Nephron (organoid): ENCODE measurements around the gene MEMO1.

Source experiments
- H3K27ac Mint-ChIP-seq, 3 experiments: 2 replicates each; pipeline ENCODE4 v1.8.0; 2020; ENCODE audit warnings: mixed read lengths in 3 of 3, mild to moderate bottlenecking in 2 of 3, moderate library complexity in 1 of 3
- H3K27me3 Mint-ChIP-seq: 2 replicates; pipeline ENCODE4 v1.8.0; 2021; ENCODE audit warnings: low read depth, mild to moderate bottlenecking, moderate library complexity, mixed read lengths
- H3K36me3 Mint-ChIP-seq: 2 replicates; pipeline ENCODE4 v1.8.0; 2020; ENCODE audit warnings: low read depth, mixed read lengths
- H3K4me1 Mint-ChIP-seq: 2 replicates; pipeline ENCODE4 v1.8.0; 2020; ENCODE audit warnings: mixed read lengths
- H3K4me3 Mint-ChIP-seq, 3 experiments: 2 replicates each; pipeline ENCODE4 v1.8.0; 2020; ENCODE audit warnings: mild to moderate bottlenecking in 3 of 3, mixed read lengths in 3 of 3, moderate library complexity in 2 of 3
- H3K9me3 Mint-ChIP-seq: 2 replicates; pipeline ENCODE4 v1.8.0; 2020; ENCODE audit warnings: mixed read lengths
- TF ChIP-seq, protein P1 (sequence below), 3 experiments: fragments of 200-600 bp; sonication (generic); IDR thresholded peaks; one replicate each; pipeline ENCODE4 v1.5.0; 2021; ENCODE audit warnings: antibody characterized with exemption in 3 of 3; ENCODE audit not compliant: unreplicated experiment in 3 of 3

The MEMO1 gene

DNA sequence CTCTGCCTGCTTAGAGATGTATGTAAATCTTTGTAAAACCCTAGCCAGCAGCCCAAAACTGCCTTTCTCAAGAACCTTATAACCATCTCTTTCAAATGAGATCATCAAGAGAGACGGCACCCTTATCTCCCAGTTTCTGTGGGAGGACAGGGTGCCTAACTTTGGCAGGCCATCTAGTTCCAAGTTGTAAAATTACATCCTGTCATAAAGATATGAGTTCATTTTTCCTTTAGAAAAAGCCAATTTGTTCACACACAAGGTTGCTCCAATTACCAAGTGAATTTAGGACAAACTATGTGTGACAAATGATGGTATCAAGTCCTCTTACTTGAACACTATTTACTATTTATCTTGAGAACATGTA lies 65.3 kb downstream of the MEMO1 start:
- no peak overlapping the region for H3K27ac Mint-ChIP-seq
- no peaks in the 10 kb centered on the region for H3K27me3 Mint-ChIP-seq
- peaks cover 18% of the 10 kb centered on the region for H3K36me3 Mint-ChIP-seq
- H3K4me3 Mint-ChIP-seq, result no peak overlapping the region
- TF ChIP-seq, protein P1, sequence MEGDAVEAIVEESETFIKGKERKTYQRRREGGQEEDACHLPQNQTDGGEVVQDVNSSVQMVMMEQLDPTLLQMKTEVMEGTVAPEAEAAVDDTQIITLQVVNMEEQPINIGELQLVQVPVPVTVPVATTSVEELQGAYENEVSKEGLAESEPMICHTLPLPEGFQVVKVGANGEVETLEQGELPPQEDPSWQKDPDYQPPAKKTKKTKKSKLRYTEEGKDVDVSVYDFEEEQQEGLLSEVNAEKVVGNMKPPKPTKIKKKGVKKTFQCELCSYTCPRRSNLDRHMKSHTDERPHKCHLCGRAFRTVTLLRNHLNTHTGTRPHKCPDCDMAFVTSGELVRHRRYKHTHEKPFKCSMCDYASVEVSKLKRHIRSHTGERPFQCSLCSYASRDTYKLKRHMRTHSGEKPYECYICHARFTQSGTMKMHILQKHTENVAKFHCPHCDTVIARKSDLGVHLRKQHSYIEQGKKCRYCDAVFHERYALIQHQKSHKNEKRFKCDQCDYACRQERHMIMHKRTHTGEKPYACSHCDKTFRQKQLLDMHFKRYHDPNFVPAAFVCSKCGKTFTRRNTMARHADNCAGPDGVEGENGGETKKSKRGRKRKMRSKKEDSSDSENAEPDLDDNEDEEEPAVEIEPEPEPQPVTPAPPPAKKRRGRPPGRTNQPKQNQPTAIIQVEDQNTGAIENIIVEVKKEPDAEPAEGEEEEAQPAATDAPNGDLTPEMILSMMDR (IDR thresholded peaks at IDR 0.05; ENCODE audit: unreplicated experiment in 3 of 3), result no peak
- no peaks in the 10 kb centered on the region for H3K9me3 Mint-ChIP-seq
- peaks cover 19% of the 10 kb centered on the region for H3K4me1 Mint-ChIP-seq

DNA sequence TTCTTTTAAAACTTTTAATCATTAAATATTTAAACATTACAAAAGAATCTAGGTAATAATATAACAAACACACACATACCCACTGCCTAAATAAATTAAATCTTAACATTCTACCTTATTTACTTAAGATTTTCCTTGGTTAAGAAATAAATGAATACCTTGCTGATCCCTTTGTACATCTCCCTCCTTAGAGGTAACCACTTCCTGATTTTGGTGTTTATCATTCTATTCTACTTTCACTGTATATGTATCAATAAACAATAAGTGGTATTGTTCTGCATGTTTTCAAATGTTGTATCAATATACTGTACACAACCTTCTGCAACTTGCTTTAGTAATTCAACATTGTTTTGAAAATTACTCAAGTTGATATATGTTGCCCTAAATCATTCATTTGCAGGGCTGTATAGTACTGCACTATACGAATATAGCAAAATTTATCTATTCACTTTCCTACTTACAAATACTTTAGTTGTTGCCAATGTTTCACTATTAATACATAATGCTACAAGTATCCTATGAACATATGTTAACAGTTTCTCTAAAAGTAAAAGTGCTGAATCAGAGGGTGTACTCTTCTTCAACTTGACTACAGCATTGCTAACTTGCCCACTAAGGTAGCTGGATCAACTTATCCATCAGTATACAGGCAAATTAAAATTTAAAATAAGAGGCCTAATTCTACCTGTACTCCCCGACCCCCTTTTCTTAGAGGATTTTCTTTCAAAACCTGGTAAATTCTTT lies 65.8 kb downstream of the MEMO1 start:
- no peaks in the 10 kb centered on the region for H3K27me3 Mint-ChIP-seq
- TF ChIP-seq, protein P1 (IDR thresholded peaks at IDR 0.05; ENCODE audit: unreplicated experiment in 3 of 3), result no peak
- H3K4me1 Mint-ChIP-seq, result peaks cover 19% of the 10 kb centered on the region
- peaks cover 18% of the 10 kb centered on the region for H3K36me3 Mint-ChIP-seq
- no peak overlapping the region for H3K4me3 Mint-ChIP-seq
- no peak overlapping the region for H3K27ac Mint-ChIP-seq
- no peaks in the 10 kb centered on the region for H3K9me3 Mint-ChIP-seq

DNA sequence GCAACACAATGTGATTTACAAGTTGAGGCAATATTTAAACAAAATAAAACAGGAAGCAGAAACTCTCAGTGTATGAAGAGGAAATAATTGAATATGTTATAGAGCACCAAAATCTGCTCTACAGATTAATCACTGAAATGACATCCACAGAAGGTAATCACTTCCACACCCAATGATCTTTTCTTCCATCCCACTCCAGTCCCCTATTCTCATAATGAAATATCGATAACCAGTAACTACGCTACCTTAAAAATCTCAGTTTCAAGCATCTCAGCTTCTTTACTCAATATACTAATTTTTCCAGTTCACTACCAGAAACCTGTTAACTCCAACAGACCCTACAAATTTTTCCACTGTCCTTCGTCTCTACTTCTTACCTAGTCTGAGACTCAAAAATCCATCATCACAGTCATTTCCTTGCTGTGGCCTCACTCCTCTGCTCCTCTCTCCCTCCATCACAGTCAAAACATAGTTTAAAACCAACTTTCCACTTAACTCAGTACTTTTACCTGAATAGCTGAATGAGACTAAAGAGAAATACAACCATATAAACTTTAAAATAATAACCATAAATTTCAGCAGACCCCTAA lies 67.1 kb downstream of the MEMO1 start:
- Mint-ChIP-seq H3K36me3 (peaks cover 14% of the 10 kb centered on the region), H3K9me3 (no peaks in the 10 kb centered on the region), H3K4me1 (peaks cover 19% of the 10 kb centered on the region), H3K4me3 (no peak overlapping the region), H3K27me3 (no peaks in the 10 kb centered on the region), H3K27ac (no peak overlapping the region)
- TF ChIP-seq, protein P1 (IDR thresholded peaks at IDR 0.05; ENCODE audit: unreplicated experiment in 3 of 3), result no peak

DNA sequence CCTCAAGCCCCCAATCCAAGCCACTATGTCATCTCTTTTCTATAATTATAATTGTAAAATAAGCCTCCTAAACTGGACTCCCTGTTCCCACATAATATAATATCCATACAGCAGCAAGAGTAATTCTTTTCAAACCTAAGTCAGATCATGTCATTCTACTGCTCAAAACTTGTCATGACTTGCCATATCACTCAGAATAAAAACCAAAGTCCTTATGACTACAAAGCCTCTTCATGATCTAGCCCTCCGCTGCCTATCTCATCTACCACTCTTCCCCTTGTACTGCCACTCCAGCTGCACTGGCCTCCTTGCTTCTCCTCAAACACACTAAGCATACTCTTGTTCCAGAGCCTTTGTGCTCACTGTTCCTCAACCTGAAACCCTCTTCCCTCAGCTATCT lies 69.9 kb downstream of the MEMO1 start:
- Mint-ChIP-seq H3K4me1 (peaks cover 13% of the 10 kb centered on the region), H3K27ac (no peak overlapping the region), H3K36me3 (peaks cover 14% of the 10 kb centered on the region), H3K9me3 (no peaks in the 10 kb centered on the region), H3K4me3 (no peak overlapping the region), H3K27me3 (no peaks in the 10 kb centered on the region)
- TF ChIP-seq, protein P1 (IDR thresholded peaks at IDR 0.05; ENCODE audit: unreplicated experiment in 3 of 3), result no peak

DNA sequence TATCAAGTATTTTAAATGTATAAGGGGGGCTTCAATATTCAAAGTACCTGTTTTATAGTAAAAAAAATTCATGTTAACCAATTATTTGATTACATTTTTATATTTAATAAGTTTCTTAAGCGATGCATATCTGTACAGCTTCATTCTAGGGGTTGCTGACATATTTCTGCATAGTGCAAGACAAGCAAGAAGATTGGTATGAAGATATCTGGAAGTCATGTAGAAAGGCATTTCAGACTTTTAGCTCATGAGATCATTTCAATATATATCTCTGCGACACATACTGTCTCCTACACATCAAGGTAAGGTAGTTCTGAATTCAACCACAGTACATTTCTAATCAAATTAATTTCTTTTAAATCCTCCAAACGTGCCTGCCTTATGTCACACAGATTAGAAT lies 73.1 kb downstream of the MEMO1 start:
- Mint-ChIP-seq H3K4me3 (no peak overlapping the region), H3K9me3 (no peaks in the 10 kb centered on the region), H3K27me3 (no peaks in the 10 kb centered on the region), H3K27ac (no peak overlapping the region), H3K36me3 (peaks cover 4% of the 10 kb centered on the region), H3K4me1 (no peaks in the 10 kb centered on the region)
- TF ChIP-seq, protein P1 (IDR thresholded peaks at IDR 0.05; ENCODE audit: unreplicated experiment in 3 of 3), result no peak

DNA sequence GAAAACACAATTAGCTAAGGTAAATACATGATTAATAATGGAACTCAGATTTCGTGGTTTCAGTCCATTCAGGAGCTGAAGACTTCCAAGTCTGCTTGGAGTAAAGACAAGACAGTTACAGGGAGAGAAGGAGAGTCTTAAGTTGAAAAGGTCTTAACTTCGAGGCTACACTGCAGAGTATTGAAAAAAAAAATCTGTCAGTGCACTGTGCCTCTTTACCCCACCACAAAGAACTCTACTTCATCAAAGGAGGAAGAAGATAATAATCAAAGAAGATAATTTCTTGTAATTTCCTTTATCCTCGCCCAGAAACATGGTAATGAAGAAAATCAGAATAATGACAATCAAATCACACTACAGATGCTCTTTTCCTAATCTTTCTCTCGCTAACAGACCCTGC lies 75.4 kb downstream of the MEMO1 start:
- Mint-ChIP-seq H3K4me1 (no peaks in the 10 kb centered on the region), H3K4me3 (no peak overlapping the region), H3K9me3 (no peaks in the 10 kb centered on the region), H3K27me3 (no peaks in the 10 kb centered on the region), H3K27ac (no peak overlapping the region), H3K36me3 (peaks cover 8% of the 10 kb centered on the region)
- TF ChIP-seq, protein P1 (IDR thresholded peaks at IDR 0.05; ENCODE audit: unreplicated experiment in 3 of 3), result no peak
